22Rv1 (cell line): ENCODE results near the gene IL1RN.

ENCODE experiments used
- H3K27ac ChIP-seq: fragments of 450-650 bp; 2 replicates; pipeline ENCODE4 v1.5.1; 2017
- ZFX ChIP-seq: fragments of 450-650 bp; IDR thresholded peaks from 2 replicates; pipeline ENCODE4 v1.6.1; 2017; ENCODE audit warnings: antibody characterized with exemption, borderline replicate concordance
- TF ChIP-seq, protein P1 (sequence below): fragments of 450-650 bp; IDR thresholded peaks from 2 replicates; pipeline ENCODE4 v1.5.1; 2017; ENCODE audit warnings: mild to moderate bottlenecking

Gene IL1RN

DNA sequence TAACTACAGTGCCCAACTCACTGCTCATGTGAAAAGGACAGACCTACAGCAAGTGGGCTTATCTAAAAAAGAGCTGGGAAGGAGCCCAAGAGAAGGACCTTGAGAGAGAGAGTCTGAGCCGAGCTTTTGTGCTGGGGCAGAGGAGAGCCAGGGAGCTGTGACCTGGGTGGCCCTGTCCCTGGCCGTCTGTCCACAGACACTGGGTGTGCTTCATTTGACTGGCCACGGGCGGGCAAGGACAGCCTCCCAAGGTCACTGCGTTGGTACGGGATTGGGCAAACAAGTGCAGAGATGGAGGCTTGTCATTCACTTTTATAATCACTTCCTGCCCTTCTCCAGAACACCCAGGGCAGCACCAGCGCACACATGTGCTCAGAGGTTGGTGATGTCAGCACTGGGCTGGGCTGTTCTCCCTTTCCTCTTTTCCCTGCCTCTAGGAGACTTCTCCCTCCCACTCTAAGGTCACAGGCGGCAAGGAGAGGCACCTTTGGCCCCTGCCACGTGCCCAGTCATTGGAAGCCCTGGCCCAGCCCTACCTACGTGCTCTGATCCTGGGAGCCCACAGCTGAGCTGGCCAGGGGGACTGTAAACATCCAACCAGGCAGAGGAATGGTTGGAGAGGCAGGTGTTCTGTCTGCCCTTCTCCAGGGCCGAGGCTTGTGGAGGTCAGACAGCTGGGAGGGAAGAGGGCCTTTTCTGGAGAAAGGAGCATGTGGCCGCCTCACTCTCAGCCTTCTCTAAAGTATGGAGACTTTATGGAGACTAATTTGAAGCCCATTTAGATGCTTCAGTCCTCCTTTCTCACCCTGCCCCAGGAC lies 39.9 kb downstream of the IL1RN start:
- TF ChIP-seq, protein P1, sequence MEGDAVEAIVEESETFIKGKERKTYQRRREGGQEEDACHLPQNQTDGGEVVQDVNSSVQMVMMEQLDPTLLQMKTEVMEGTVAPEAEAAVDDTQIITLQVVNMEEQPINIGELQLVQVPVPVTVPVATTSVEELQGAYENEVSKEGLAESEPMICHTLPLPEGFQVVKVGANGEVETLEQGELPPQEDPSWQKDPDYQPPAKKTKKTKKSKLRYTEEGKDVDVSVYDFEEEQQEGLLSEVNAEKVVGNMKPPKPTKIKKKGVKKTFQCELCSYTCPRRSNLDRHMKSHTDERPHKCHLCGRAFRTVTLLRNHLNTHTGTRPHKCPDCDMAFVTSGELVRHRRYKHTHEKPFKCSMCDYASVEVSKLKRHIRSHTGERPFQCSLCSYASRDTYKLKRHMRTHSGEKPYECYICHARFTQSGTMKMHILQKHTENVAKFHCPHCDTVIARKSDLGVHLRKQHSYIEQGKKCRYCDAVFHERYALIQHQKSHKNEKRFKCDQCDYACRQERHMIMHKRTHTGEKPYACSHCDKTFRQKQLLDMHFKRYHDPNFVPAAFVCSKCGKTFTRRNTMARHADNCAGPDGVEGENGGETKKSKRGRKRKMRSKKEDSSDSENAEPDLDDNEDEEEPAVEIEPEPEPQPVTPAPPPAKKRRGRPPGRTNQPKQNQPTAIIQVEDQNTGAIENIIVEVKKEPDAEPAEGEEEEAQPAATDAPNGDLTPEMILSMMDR, result no peak
- TF ChIP-seq ZFX, result no peak

DNA sequence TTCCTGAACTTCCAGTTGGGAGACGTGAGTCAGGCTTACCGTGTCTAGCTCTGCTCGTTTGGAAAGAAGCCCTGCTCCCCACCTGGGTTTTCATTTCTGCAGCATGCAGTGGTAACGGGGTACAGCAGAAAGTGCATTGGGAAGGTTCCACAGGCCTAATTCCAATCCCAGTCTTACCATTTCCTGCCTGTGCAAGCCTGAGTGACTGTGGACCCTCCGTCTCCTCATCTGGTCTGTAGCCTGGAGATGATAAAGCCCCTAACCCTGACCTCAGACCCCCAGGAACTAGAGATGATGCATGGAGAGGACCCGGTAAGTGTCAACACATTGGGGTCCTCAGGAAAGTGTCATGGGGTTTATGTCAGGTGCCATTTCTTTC lies 40.6 kb downstream of the IL1RN start:
- TF ChIP-seq, protein P1, result no peak
- TF ChIP-seq ZFX, result no peak
- H3K27ac ChIP-seq, result peak overlapping the region; percentile 100

More for the DNA sequence above, 39.9 kb downstream of the IL1RN start:
- H3K27ac ChIP-seq, result peak overlapping the region; percentile 100

DNA sequence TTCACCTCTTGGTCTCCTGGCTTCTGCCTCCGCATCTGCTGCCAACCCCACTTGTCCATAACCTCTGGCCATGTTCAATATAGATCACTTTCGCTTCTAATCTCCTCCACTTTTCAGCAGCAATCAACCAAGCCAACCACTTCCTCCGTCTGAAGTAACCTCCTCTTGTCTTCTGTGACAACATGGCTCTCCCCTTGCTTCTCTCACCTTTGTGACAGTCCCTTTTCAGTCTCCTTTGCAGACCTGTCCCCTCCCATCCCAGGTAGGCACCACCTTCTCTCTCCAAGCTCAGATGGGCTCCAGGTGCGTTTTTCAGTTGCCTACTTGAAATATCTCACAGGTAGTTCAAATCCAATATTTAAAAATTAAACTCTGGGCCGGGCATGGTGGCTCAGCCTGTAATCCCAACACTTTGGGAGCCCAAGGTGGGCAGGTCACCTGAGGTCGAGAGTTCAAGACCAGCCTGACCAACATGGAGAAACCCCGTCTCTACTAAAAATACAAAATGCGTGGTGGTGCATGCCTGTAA lies 41.7 kb downstream of the IL1RN start:
- TF ChIP-seq, protein P1, result no peak
- no peak for TF ChIP-seq ZFX
- no peak overlapping the region for H3K27ac ChIP-seq

DNA sequence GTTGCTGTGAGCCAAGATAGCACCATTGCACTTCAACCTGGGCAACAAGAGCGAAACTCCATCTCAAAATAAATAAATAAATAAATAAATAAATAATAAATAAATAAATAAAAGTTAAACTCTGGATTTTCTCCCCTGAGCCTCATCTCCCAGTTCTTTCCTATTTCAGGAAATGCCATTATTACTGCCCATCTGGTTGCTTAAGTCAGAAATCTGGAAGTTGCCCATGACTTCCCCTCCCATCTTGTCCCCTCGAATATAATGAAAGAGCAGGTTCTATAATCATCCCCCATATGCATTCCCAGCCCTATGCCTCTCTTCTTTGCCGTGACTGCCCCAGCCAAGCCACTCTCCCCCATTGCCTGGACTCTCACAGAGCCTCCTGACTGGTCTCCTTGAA lies 42.2 kb downstream of the IL1RN start:
- H3K27ac ChIP-seq, result no peak overlapping the region
- TF ChIP-seq ZFX, result no peak
- TF ChIP-seq, protein P1, result no peak

DNA sequence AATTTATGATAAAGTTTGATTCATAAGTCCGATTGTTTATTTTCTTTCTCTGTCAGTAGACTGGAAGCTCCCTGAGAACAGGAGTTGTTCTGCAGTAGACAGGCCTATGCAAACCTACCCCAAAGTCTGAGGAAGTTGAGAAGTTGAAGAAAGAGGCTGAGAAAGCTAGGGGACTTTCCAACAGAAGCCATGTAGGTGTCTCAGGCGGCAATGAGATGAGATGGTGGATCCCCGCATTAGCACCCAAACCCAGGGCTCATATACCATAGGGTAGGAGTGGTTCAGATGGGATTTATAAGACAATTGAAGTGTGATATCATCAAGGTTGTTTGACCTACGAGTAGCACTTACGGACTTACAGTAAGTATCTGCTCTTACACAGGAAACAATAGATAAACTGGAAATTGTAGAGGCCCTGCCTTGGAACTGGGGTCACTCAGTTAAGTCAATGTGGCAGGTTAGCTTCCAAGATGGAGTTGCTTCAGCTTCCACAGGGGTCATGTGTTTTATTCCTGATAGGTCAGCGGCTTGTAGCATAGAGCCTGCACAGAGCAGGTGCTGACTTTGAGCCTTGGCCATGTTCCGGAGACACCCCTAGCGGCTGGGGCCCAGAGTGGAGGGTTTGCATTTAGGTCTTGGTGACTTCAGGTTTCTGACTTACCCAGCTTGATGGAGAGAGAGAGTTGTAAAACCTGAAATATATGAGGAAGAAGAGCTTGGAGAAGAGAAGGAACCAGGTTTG lies 44.1 kb downstream of the IL1RN start:
- TF ChIP-seq, protein P1, result no peak
- TF ChIP-seq ZFX, result no peak
- no peak overlapping the region for H3K27ac ChIP-seq

DNA sequence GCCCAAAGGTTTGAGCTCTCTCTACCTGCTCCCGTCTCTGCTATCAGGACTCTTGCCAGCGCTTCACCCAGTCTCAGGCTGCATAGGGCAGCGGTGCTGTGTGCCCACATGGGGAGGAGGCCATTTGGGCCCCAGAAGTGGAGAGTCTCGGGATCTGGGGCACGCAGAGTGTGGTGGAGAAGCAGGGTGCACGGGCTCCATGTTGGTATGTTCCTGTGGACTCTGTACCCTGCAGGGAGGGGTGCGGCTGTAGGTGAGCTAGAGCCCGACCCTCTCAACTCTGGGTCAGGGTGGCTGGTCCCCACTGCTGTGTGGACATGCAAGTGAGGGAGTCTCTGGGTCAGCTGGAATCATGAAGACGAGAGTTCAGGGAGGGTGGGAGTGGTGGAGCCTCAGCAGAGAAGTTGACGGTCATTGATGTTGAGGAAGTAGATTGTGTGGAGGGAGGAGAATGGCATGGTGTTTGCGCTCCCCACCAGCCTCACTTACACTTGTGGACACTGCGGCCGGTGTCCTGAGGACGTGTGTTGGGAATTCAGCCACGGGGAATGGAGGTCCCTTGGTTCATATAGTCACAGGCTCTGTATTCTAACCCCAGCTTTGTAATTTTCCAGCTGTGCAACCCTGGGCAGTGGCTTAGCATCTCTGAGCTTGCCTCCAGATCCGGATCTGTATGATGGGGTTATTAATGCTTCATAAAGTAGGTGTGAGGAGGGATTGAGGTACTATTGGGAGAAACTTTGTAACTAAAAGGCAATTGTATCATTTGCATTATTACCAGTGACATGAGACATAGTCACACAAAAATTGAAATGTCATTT lies 45.5 kb downstream of the IL1RN start:
- H3K27ac ChIP-seq, result no peak overlapping the region
- TF ChIP-seq, protein P1, result no peak
- no peak for TF ChIP-seq ZFX
